IMR-90 (cell line): ENCODE data around the gene SPATA2. TPM values are rescaled to one million over a fixed set of nuclear protein-coding genes. Genes with fewer than 3 reads are reported as not detected.
A peak's percentile ranks its signal among the peaks of the same experiment; 100 is the strongest.

Experiments
- ATAC-seq: fragments of 200-7000 bp; cut with Tn5 transposase; 2 replicates; pipeline ENCODE4 v1.9.1; 2020; ENCODE audit warnings: low read depth, mild to moderate bottlenecking, moderate library complexity
- BruUV-seq: library from RNA; stranded (reverse); fragments of 400-500 nt; replicated peaks from 2 replicates; lab custom pipeline; 2021; lab: Mats Ljungman, UMichigan
- CTCF ChIA-PET: fragments of 300-600 bp; formaldehyde crosslinking; extraction: SDS; loops from one replicate; lab custom pipeline; 2021; ENCODE audit warnings: antibody characterized with exemption; lab: Yijun Ruan, JAX
- POLR2A ChIA-PET: fragments of 300-600 bp; sonication (Branson Sonifier 250); formaldehyde crosslinking; loops from one replicate; lab custom pipeline; 2022; ENCODE audit warnings: antibody characterized with exemption; ENCODE audit not compliant: unreplicated experiment; lab: Charles Lee
- DNase-seq: peaks from one replicate; pipeline ENCODE4 v3.0.0; 2013
- H2AFZ ChIP-seq: replicated peaks from 2 replicates; pipeline ENCODE3; 2013; ENCODE audit warnings: low read length, mild to moderate bottlenecking; ENCODE audit not compliant: poor library complexity
- H2AK5ac ChIP-seq: 2 replicates; pipeline ENCODE4 v1.6.1; 2013; ENCODE audit warnings: low read depth, low read length, inconsistent platforms
- H2AK9ac ChIP-seq: replicated peaks from 2 replicates; pipeline ENCODE3; 2013; ENCODE audit warnings: mild to moderate bottlenecking, low read depth, low read length, moderate library complexity; ENCODE audit not compliant: poor library complexity
- H2BK120ac ChIP-seq: 2 replicates; pipeline ENCODE4 v1.6.1; 2013; ENCODE audit warnings: low read depth, low read length, inconsistent platforms
- H2BK15ac ChIP-seq: 3 replicates; pipeline ENCODE4 v1.6.1; 2013; ENCODE audit warnings: low read depth, low read length, inconsistent platforms
- H2BK20ac ChIP-seq: 2 replicates; pipeline ENCODE4 v1.6.1; 2013; ENCODE audit warnings: low read depth, mild to moderate bottlenecking, inconsistent platforms, low read length, moderate library complexity
- H2BK5ac ChIP-seq: 2 replicates; pipeline ENCODE4 v1.6.1; 2013; ENCODE audit warnings: mild to moderate bottlenecking, low read depth, low read length, inconsistent platforms; ENCODE audit not compliant: poor library complexity, severe bottlenecking
- H3K14ac ChIP-seq: replicated peaks from 2 replicates; pipeline ENCODE4 v1.6.1; 2013; ENCODE audit warnings: low read depth, low read length, inconsistent platforms
- H3K18ac ChIP-seq: 2 replicates; pipeline ENCODE4 v1.6.1; 2013; ENCODE audit warnings: low read depth, low read length, control low read depth
- H3K23ac ChIP-seq: 2 replicates; pipeline ENCODE4 v1.6.1; 2013; ENCODE audit warnings: low read depth, low read length, inconsistent platforms
- H3K27ac ChIP-seq: 2 replicates; pipeline ENCODE4 v1.5.1; 2013; ENCODE audit warnings: mild to moderate bottlenecking, control low read depth, low read length; ENCODE audit not compliant: insufficient read depth
- H3K27me3 ChIP-seq: 2 replicates; pipeline ENCODE4 v1.6.1; 2013; ENCODE audit warnings: low read length; ENCODE audit not compliant: control insufficient read depth, insufficient read depth
- H3K36me3 ChIP-seq: 2 replicates; pipeline ENCODE4 v1.6.1; 2013; ENCODE audit warnings: low read length, mixed read lengths; ENCODE audit not compliant: control insufficient read depth, insufficient read depth
- H3K4ac ChIP-seq: 2 replicates; pipeline ENCODE4 v1.6.1; 2013; ENCODE audit warnings: low read depth, low read length, inconsistent platforms
- H3K4me1 ChIP-seq: 2 replicates; pipeline ENCODE4 v1.6.1; 2013; ENCODE audit warnings: low read length, mixed read lengths; ENCODE audit not compliant: control insufficient read depth, insufficient read depth
- H3K4me2 ChIP-seq: 2 replicates; pipeline ENCODE4 v1.6.1; 2013; ENCODE audit warnings: low read depth, mild to moderate bottlenecking, control low read depth, low read length, moderate library complexity
- H3K4me3 ChIP-seq: 2 replicates; pipeline ENCODE4 v1.5.1; 2013; ENCODE audit warnings: low read depth, mild to moderate bottlenecking, control low read depth, low read length, moderate library complexity; ENCODE audit not compliant: insufficient read depth
- H3K56ac ChIP-seq: 2 replicates; pipeline ENCODE4 v1.6.1; 2013; ENCODE audit warnings: low read length, inconsistent platforms; ENCODE audit not compliant: insufficient read depth; ENCODE audit errors: extremely low read depth
- H3K79me1 ChIP-seq, 2 experiments: 2 replicates each; pipeline ENCODE4 v1.6.1; 2013; ENCODE audit warnings: low read length in 2 of 2, inconsistent platforms in 1 of 2, low read depth in 1 of 2
- H3K9ac ChIP-seq: 2 replicates; pipeline ENCODE4 v1.6.1; 2013; ENCODE audit warnings: low read depth, low read length, control low read depth
- H3K9me1 ChIP-seq: 2 replicates; pipeline ENCODE4 v1.6.1; 2013; ENCODE audit warnings: low read length, inconsistent platforms; ENCODE audit not compliant: insufficient read depth
- H3K9me3 ChIP-seq: 2 replicates; pipeline ENCODE4 v1.6.1; 2013; ENCODE audit warnings: low read length; ENCODE audit not compliant: control insufficient read depth, insufficient read depth
- H4K20me1 ChIP-seq: 2 replicates; pipeline ENCODE4 v1.6.1; 2013; ENCODE audit warnings: low read length, inconsistent platforms; ENCODE audit not compliant: insufficient read depth
- H4K5ac ChIP-seq: 2 replicates; pipeline ENCODE4 v1.6.1; 2013; ENCODE audit warnings: mild to moderate bottlenecking, low read depth, low read length, control low read depth
- H4K8ac ChIP-seq, 2 experiments: 2 replicates each; pipeline ENCODE4 v1.6.1; 2013; ENCODE audit warnings: low read depth in 2 of 2, low read length in 2 of 2, control low read depth in 1 of 2, inconsistent platforms in 1 of 2
- H4K91ac ChIP-seq: 2 replicates; pipeline ENCODE4 v1.6.1; 2013; ENCODE audit warnings: low read depth, low read length, inconsistent platforms; ENCODE audit not compliant: insufficient read depth
- BHLHE40 ChIP-seq: fragments of 150-350 bp; IDR thresholded peaks from 2 replicates; pipeline ENCODE4 v1.6.1; 2016; ENCODE audit warnings: mild to moderate bottlenecking, low read depth, low read length
- CEBPB ChIP-seq: IDR thresholded peaks from 2 replicates; pipeline ENCODE4 v1.6.1; 2012; ENCODE audit warnings: low read depth, low read length, improper control_type of control experiment
- CHD1 ChIP-seq: IDR thresholded peaks from 2 replicates; pipeline ENCODE4 v1.6.1; 2012; ENCODE audit warnings: low read depth, low read length, improper control_type of control experiment
- CTCF ChIP-seq: conservative IDR thresholded peaks from 2 replicates; pipeline ENCODE4 v1.5.1; 2012; ENCODE audit warnings: mild to moderate bottlenecking, low read depth, low read length, improper control_type of control experiment
- ELK1 ChIP-seq: fragments of 150-350 bp; IDR thresholded peaks from 2 replicates; pipeline ENCODE4 v1.6.1; 2016; ENCODE audit warnings: low read depth, mild to moderate bottlenecking, low read length, moderate library complexity, borderline replicate concordance
- FOS ChIP-seq: fragments of 150-350 bp; IDR thresholded peaks from 2 replicates; pipeline ENCODE4 v1.6.1; 2016; ENCODE audit warnings: low read depth, low read length
- MAFK ChIP-seq: IDR thresholded peaks from 2 replicates; pipeline ENCODE4 v1.6.1; 2012; ENCODE audit warnings: low read depth, low read length, improper control_type of control experiment
- MAZ ChIP-seq: IDR thresholded peaks from 2 replicates; pipeline ENCODE4 v1.6.1; 2012; ENCODE audit warnings: low read depth, mild to moderate bottlenecking, low read length, improper control_type of control experiment, moderate library complexity, borderline replicate concordance
- MXI1 ChIP-seq: IDR thresholded peaks from 2 replicates; pipeline ENCODE4 v1.6.1; 2012; ENCODE audit warnings: low read depth, mild to moderate bottlenecking, low read length, moderate library complexity, borderline replicate concordance
- NFE2L2 ChIP-seq: fragments of 150-350 bp; IDR thresholded peaks from 2 replicates; pipeline ENCODE4 v1.6.1; 2016; ENCODE audit warnings: low read depth, mild to moderate bottlenecking, low read length
- POLR2A ChIP-seq: IDR thresholded peaks from 2 replicates; pipeline ENCODE4 v1.6.1; 2012; ENCODE audit warnings: mild to moderate bottlenecking, low read depth, low read length
- RAD21 ChIP-seq: IDR thresholded peaks from 2 replicates; pipeline ENCODE4 v1.6.1; 2012; ENCODE audit warnings: low read length, improper control_type of control experiment
- RCOR1 ChIP-seq: IDR thresholded peaks from 2 replicates; pipeline ENCODE4 v1.6.1; 2012; ENCODE audit warnings: mild to moderate bottlenecking, low read length, improper control_type of control experiment; ENCODE audit not compliant: insufficient replicate concordance
- RFX5 ChIP-seq: IDR thresholded peaks from 2 replicates; pipeline ENCODE4 v1.8.0; 2012; ENCODE audit warnings: low read depth, mild to moderate bottlenecking, low read length, moderate library complexity
- SMC3 ChIP-seq: fragments of 150-350 bp; IDR thresholded peaks from 2 replicates; pipeline ENCODE4 v1.6.1; 2016; ENCODE audit warnings: low read depth, mild to moderate bottlenecking, antibody characterized with exemption, low read length, moderate library complexity
- USF2 ChIP-seq: fragments of 150-350 bp; IDR thresholded peaks from 2 replicates; pipeline ENCODE4 v1.6.1; 2017; ENCODE audit warnings: mild to moderate bottlenecking, antibody characterized with exemption, low read length, low read depth
- WGBS, 2 experiments: methylation state at CpG; one replicate each; pipeline versions ENCODE4 v1.1.5 to v1.1.7; 2013; ENCODE audit warnings: missing lambda C conversion rate in 2 of 2; ENCODE audit not compliant: insufficient read length in 1 of 2; ENCODE audit errors: extremely low coverage in 2 of 2; 5-methylcytosine and 5-hydroxymethylcytosine counted together
- dilution Hi-C: fragments of 300-500 bp; cut with HindIII; formaldehyde crosslinking; loops from one replicate; pipeline ENCODE4 v1.14.3; 2018; ENCODE audit warnings: low sequenced_read_pairs; ENCODE audit not compliant: unreplicated experiment
- in situ Hi-C: fragments of 300-500 bp; cut with MboI; formaldehyde crosslinking; loops from 3 replicates; pipeline ENCODE4 v1.14.3; 2019; ENCODE audit warnings: low sequenced_read_pairs, inconsistent platforms, mixed read lengths
- intact Hi-C: fragments of 100-400 bp; cut with micrococcal nuclease; formaldehyde crosslinking; loops from 2 replicates; pipeline ENCODE4 v1.10.0; 2022
- polyA plus RNA-seq, 3 experiments: library from polyadenylated mRNA; depleted of rRNA; stranded (reverse); fragments of >200 nt; gene quantifications; 2 replicates each; pipeline ENCODE4 v1.2.3, GENCODE V29; 2012; ENCODE audit warnings: low replicate concordance in 1 of 3
- total RNA-seq: library from RNA; depleted of rRNA; stranded (reverse); fragments of >200 nt; gene quantifications from 2 replicates; pipeline ENCODE4 v1.2.3, GENCODE V29; 2012

Gene SPATA2
- total and polyA plus RNA-seq, 2 of the 4 experiments (the other 2 are of a cell fraction), result 1.3 to 4.5 TPM

- CTCF ChIA-PET, result no interaction called here
Observed at GRCh38 chr20:49929142-49929494, 13.8 kb upstream of the SPATA2 start.

More at GRCh38 chr20:49929142-49929494, 13.8 kb upstream of the SPATA2 start:
- no peak overlapping the region for H2AK5ac ChIP-seq
- no peaks in the 10 kb centered on the region for H3K9me1 ChIP-seq
- no peaks in the 10 kb centered on the region for H3K27me3 ChIP-seq
- H2BK15ac ChIP-seq, result no peak overlapping the region
- no peak overlapping the region for H4K8ac ChIP-seq
- no peak overlapping the region for H3K56ac ChIP-seq
- H3K4ac ChIP-seq, result no peak overlapping the region
- H3K14ac ChIP-seq, result 0 out of 2 replicates have a peak overlapping the region, but pooled peaks have one; percentile 6
- H3K79me1 ChIP-seq, result no peaks in the 10 kb centered on the region
- H4K91ac ChIP-seq, result no peak overlapping the region
- H2BK5ac ChIP-seq, result no peak overlapping the region
- no peaks in the 10 kb centered on the region for H3K9me3 ChIP-seq
- H3K27ac ChIP-seq, result no peak overlapping the region
- peak overlapping the region; percentile 54 for H2AFZ ChIP-seq
- H3K4me1 ChIP-seq, result no peaks in the 10 kb centered on the region
- POLR2A ChIA-PET, result no interaction called here
- peak overlapping the region; percentile 43; the same call in 1 of the 2 replicates for H3K23ac ChIP-seq
- no peak overlapping the region for H4K5ac ChIP-seq
- ATAC-seq (no peak), DNase-seq (no peak)
- H3K9ac ChIP-seq, result no peak overlapping the region
- no peak overlapping the region; the same call in 1 of the 2 replicates for H3K4me2 ChIP-seq
- dilution Hi-C loops, result no loop called here
- no peaks in the 10 kb centered on the region for H4K20me1 ChIP-seq
- H2BK120ac ChIP-seq, result no peak overlapping the region
- WGBS, 2 experiments, result no CpG with 5 or more reads among the region's 4 CpGs
- in situ Hi-C loops, result no loop called here
- no peak overlapping the region for H2BK20ac ChIP-seq
- TF ChIP-seq BHLHE40, result no peak
- no peak for TF ChIP-seq RAD21
- TF ChIP-seq MAZ, result no peak
- TF ChIP-seq POLR2A, result no peak
- TF ChIP-seq MXI1, result no peak
- no peak for TF ChIP-seq FOS
- no peak for TF ChIP-seq CHD1
- TF ChIP-seq MAFK, result no peak
- no peak for TF ChIP-seq CTCF
- TF ChIP-seq USF2, result no peak
- no peak for TF ChIP-seq CEBPB
- TF ChIP-seq RCOR1, result no peak
- TF ChIP-seq RFX5, result no peak
- TF ChIP-seq SMC3, result no peak
- no peak for TF ChIP-seq ELK1
- TF ChIP-seq NFE2L2, result no peak
- no peak overlapping the region for H3K4me3 ChIP-seq
- no peaks in the 10 kb centered on the region for H3K36me3 ChIP-seq
- no peak overlapping the region for H2AK9ac ChIP-seq
- no TSS peak for BruUV-seq
- H3K18ac ChIP-seq, result no peak overlapping the region
- intact Hi-C loops, result no loop called here
